WTC11 (cell line): ENCODE measurements around the gene BRSK2. TPM values are rescaled to one million over a fixed set of nuclear protein-coding genes. Genes with fewer than 3 reads are reported as not detected.

Experiments
- ATAC-seq: fragments of 200-7000 bp; cut with Tn5 transposase; 2 replicates; pipeline ENCODE4 v1.10.0; 2021; ENCODE audit warnings: mild to moderate bottlenecking, moderate library complexity
- CTCF ChIA-PET: fragments of 300-600 bp; sonication (Branson Sonifier 250); formaldehyde crosslinking; loops from one replicate; lab custom pipeline; 2021; ENCODE audit warnings: antibody characterized with exemption; lab: Charles Lee
- POLR2A ChIA-PET: fragments of 350-600 bp; sonication (Branson Sonifier 250); formaldehyde crosslinking; loops from one replicate; lab custom pipeline; 2021; ENCODE audit warnings: antibody characterized with exemption; lab: Charles Lee
- DNase-seq: peaks from one replicate; pipeline ENCODE4 v3.0.0; 2021; ENCODE audit warnings: low spot score
- H3K27ac Mint-ChIP-seq: 2 replicates; pipeline ENCODE4 v1.8.0; 2021; ENCODE audit warnings: mixed read lengths
- H3K27me3 Mint-ChIP-seq: 2 replicates; pipeline ENCODE4 v1.8.0; 2021; ENCODE audit warnings: low read depth, mild to moderate bottlenecking, moderate library complexity, mixed read lengths
- H3K36me3 Mint-ChIP-seq: 2 replicates; pipeline ENCODE4 v1.8.0; 2021; ENCODE audit warnings: mixed read lengths
- H3K4me1 Mint-ChIP-seq: 2 replicates; pipeline ENCODE4 v1.8.0; 2022; ENCODE audit warnings: mixed read lengths
- H3K4me3 Mint-ChIP-seq: 2 replicates; pipeline ENCODE4 v1.8.0; 2021; ENCODE audit warnings: mild to moderate bottlenecking, moderate library complexity, mixed read lengths
- H3K9me3 Mint-ChIP-seq: 2 replicates; pipeline ENCODE4 v1.8.0; 2021; ENCODE audit warnings: mixed read lengths
- FOXK1 ChIP-seq: sonication (generic); formaldehyde crosslinking; IDR thresholded peaks from 2 replicates; pipeline ENCODE4 v1.8.0; 2022; ENCODE audit warnings: mild to moderate bottlenecking, moderate library complexity, missing genetic modification reagents
- FOXP1 ChIP-seq: sonication (generic); formaldehyde crosslinking; IDR thresholded peaks from 2 replicates; pipeline ENCODE4 v1.8.0; 2022; ENCODE audit warnings: missing genetic modification reagents, mild to moderate bottlenecking, moderate library complexity, borderline replicate concordance
- GABPB1 ChIP-seq: sonication (generic); formaldehyde crosslinking; IDR thresholded peaks from 2 replicates; pipeline ENCODE4 v1.8.1; 2023; ENCODE audit warnings: mild to moderate bottlenecking, missing genetic modification reagents
- GRHL2 ChIP-seq: fragments of 250-450 bp; sonication (Bioruptor Pico); IDR thresholded peaks from 2 replicates; pipeline ENCODE4 v1.8.0; 2022; ENCODE audit warnings: mild to moderate bottlenecking, moderate library complexity; ENCODE audit not compliant: insufficient replicate concordance, severe bottlenecking
- GTF2I ChIP-seq: fragments of 250-450 bp; sonication (Bioruptor Pico); conservative IDR thresholded peaks from 2 replicates; pipeline ENCODE4 v1.4.0; 2021; ENCODE audit warnings: mild to moderate bottlenecking
- NFYB ChIP-seq: sonication (generic); formaldehyde crosslinking; conservative IDR thresholded peaks from 2 replicates; pipeline ENCODE4 v1.8.0; 2022; ENCODE audit warnings: low read depth, missing genetic modification reagents
- NR1H2 ChIP-seq: sonication (generic); formaldehyde crosslinking; IDR thresholded peaks from 2 replicates; pipeline ENCODE4 v1.9.0; 2021; ENCODE audit warnings: mild to moderate bottlenecking, moderate library complexity, missing genetic modification reagents
- OVOL2 ChIP-seq: fragments of 250-450 bp; sonication (Bioruptor Pico); IDR thresholded peaks from 2 replicates; pipeline ENCODE4 v1.9.0; 2021; ENCODE audit warnings: mild to moderate bottlenecking, borderline replicate concordance
- RELA ChIP-seq: sonication (generic); formaldehyde crosslinking; IDR thresholded peaks from 2 replicates; pipeline ENCODE4 v1.8.1; 2022; ENCODE audit warnings: missing genetic modification reagents, mild to moderate bottlenecking, borderline replicate concordance
- SMAD4 ChIP-seq: sonication (generic); formaldehyde crosslinking; IDR thresholded peaks from 2 replicates; pipeline ENCODE4 v1.8.0; 2022; ENCODE audit warnings: mild to moderate bottlenecking, missing genetic modification reagents
- ZBTB43 ChIP-seq: sonication (generic); formaldehyde crosslinking; IDR thresholded peaks from 2 replicates; pipeline ENCODE4 v1.8.1; 2023; ENCODE audit warnings: mild to moderate bottlenecking, missing genetic modification reagents
- ZMAT4 ChIP-seq: fragments of 250-450 bp; sonication (Bioruptor Pico); IDR thresholded peaks from 2 replicates; pipeline ENCODE4 v1.9.0; 2021; ENCODE audit warnings: mild to moderate bottlenecking
- ZNF263 ChIP-seq: sonication (generic); formaldehyde crosslinking; IDR thresholded peaks from 2 replicates; pipeline ENCODE4 v1.8.1; 2022; ENCODE audit warnings: low read depth, mild to moderate bottlenecking, moderate library complexity, missing genetic modification reagents
- ZNF317 ChIP-seq: sonication (generic); formaldehyde crosslinking; IDR thresholded peaks from 2 replicates; pipeline ENCODE4 v1.8.1; 2023; ENCODE audit warnings: low read depth, mild to moderate bottlenecking, moderate library complexity, missing genetic modification reagents, borderline replicate concordance
- ZNF423 ChIP-seq: fragments of 250-450 bp; sonication (Bioruptor Pico); IDR thresholded peaks from 2 replicates; pipeline ENCODE4 v2.1.2; 2022; ENCODE audit warnings: mild to moderate bottlenecking, moderate library complexity
- ZNF425 ChIP-seq: fragments of 250-450 bp; sonication (Bioruptor Pico); conservative IDR thresholded peaks from 2 replicates; pipeline ENCODE4 v1.9.0; 2021; ENCODE audit warnings: mild to moderate bottlenecking
- ZNF512 ChIP-seq: sonication (generic); formaldehyde crosslinking; IDR thresholded peaks from 2 replicates; pipeline ENCODE4 v1.8.1; 2022; ENCODE audit warnings: missing genetic modification reagents, borderline replicate concordance
- total RNA-seq: library from RNA; stranded (reverse); gene quantifications from 3 replicates; pipeline ENCODE4 v1.2.3, GENCODE V29; 2021
- TF ChIP-seq, protein P1 (sequence below): sonication (generic); formaldehyde crosslinking; IDR thresholded peaks from 2 replicates; pipeline ENCODE4 v1.8.1; 2022; ENCODE audit warnings: low read depth, mild to moderate bottlenecking, moderate library complexity, missing genetic modification reagents, borderline replicate concordance
- TF ChIP-seq, protein P2 (sequence below): sonication (generic); formaldehyde crosslinking; IDR thresholded peaks from 2 replicates; pipeline ENCODE4 v1.8.0; 2022; ENCODE audit warnings: missing genetic modification reagents
- TF ChIP-seq, protein P3 (sequence below): sonication (generic); formaldehyde crosslinking; IDR thresholded peaks from 2 replicates; pipeline ENCODE4 v1.8.0; 2023; ENCODE audit warnings: missing genetic modification reagents

Gene BRSK2
- total RNA-seq, 1 experiment from 2014 or later = 34.5 TPM

DNA sequence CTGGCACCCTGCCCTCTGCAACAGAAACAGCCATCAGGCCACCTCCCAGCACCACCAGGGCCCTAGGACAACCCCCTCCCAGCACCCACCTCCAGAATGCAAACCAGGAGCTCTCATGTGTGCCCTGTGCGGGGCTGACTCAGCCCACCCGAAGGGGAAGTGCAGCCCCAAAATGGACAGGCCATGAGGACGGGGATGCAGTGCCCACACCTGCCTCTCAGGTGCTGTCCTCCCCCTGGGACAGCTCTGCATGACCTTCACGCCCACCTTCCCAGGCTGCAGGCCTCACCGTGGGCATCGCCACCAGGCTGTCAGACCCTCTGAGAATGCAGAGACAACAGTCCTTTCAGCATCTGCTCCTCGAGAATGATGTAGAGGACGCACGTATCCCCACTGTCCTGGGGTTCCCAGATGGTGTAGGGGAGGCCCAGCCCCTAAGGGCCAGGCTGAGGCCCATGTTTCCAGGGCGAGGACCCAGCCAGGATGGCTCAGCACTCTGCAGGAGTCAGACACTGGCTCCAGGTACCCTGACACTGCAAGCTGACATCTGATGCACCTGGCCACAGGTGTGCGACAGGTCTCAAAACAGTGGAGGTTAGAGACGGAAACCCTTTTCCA is 83.4 kb downstream of the BRSK2 start:
- Mint-ChIP-seq H3K9me3 (no peaks in the 10 kb centered on the region), H3K4me3 (no peak overlapping the region), H3K36me3 (no peaks in the 10 kb centered on the region), H3K4me1 (no peaks in the 10 kb centered on the region), H3K27ac (no peak overlapping the region), H3K27me3 (no peaks in the 10 kb centered on the region; the same call in 1 of the 2 replicates)
- TF ChIP-seq ZNF423 (CRISPR knock-in tag) = no peak
- no peak for TF ChIP-seq ZNF263 (CRISPR knock-in tag)
- TF ChIP-seq NR1H2 = no peak
- TF ChIP-seq GABPB1 (CRISPR knock-in tag) = no peak
- TF ChIP-seq ZBTB43 (CRISPR knock-in tag) = no peak
- no peak for TF ChIP-seq GRHL2 (CRISPR knock-in tag)
- TF ChIP-seq, protein P1, sequence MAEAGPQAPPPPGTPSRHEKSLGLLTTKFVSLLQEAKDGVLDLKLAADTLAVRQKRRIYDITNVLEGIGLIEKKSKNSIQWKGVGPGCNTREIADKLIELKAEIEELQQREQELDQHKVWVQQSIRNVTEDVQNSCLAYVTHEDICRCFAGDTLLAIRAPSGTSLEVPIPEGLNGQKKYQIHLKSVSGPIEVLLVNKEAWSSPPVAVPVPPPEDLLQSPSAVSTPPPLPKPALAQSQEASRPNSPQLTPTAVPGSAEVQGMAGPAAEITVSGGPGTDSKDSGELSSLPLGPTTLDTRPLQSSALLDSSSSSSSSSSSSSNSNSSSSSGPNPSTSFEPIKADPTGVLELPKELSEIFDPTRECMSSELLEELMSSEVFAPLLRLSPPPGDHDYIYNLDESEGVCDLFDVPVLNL (CRISPR knock-in tag) = no peak
- no peak for TF ChIP-seq NFYB (CRISPR knock-in tag)
- TF ChIP-seq, protein P2, sequence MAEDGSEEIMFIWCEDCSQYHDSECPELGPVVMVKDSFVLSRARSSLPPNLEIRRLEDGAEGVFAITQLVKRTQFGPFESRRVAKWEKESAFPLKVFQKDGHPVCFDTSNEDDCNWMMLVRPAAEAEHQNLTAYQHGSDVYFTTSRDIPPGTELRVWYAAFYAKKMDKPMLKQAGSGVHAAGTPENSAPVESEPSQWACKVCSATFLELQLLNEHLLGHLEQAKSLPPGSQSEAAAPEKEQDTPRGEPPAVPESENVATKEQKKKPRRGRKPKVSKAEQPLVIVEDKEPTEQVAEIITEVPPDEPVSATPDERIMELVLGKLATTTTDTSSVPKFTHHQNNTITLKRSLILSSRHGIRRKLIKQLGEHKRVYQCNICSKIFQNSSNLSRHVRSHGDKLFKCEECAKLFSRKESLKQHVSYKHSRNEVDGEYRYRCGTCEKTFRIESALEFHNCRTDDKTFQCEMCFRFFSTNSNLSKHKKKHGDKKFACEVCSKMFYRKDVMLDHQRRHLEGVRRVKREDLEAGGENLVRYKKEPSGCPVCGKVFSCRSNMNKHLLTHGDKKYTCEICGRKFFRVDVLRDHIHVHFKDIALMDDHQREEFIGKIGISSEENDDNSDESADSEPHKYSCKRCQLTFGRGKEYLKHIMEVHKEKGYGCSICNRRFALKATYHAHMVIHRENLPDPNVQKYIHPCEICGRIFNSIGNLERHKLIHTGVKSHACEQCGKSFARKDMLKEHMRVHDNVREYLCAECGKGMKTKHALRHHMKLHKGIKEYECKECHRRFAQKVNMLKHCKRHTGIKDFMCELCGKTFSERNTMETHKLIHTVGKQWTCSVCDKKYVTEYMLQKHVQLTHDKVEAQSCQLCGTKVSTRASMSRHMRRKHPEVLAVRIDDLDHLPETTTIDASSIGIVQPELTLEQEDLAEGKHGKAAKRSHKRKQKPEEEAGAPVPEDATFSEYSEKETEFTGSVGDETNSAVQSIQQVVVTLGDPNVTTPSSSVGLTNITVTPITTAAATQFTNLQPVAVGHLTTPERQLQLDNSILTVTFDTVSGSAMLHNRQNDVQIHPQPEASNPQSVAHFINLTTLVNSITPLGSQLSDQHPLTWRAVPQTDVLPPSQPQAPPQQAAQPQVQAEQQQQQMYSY = no peak
- TF ChIP-seq ZMAT4 (CRISPR knock-in tag) = no peak
- TF ChIP-seq, all 79 proteins: peak for 0
- ChIA-PET CTCF (no interaction called here), POLR2A (no interaction called here)
- no peak for DNase-seq
- no peak for ATAC-seq

DNA sequence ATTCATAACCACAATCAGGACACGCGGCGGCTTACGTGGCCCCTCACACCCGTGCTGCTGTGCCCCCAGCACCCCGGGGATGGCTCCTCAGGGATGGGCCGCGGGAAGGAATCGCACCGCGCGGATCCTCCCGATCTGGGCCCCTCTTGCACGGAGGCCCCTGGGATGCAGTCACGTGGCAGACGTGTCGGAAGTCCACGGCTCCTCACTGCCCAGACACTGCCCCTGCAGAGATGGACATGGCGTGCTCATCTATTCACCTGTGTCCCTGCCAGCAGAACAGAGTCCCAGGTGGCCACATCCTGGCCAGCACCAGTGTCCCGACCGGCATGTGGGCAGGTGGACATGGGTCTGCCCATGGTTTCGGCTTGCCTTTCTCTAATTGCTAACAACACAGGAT is 84.1 kb downstream of the BRSK2 start:
- no peaks in the 10 kb centered on the region for H3K9me3 Mint-ChIP-seq
- no peak overlapping the region for H3K4me3 Mint-ChIP-seq
- H3K27ac Mint-ChIP-seq = no peak overlapping the region
- CTCF ChIA-PET = interaction anchor here (1.3 kb wide), 1 partner anchor 32 kb away, joined by 3 read pairs; no protein-coding TSS in a partner anchor
- H3K4me1 Mint-ChIP-seq = no peaks in the 10 kb centered on the region
- no peaks in the 10 kb centered on the region for H3K36me3 Mint-ChIP-seq
- POLR2A ChIA-PET = no interaction called here
- H3K27me3 Mint-ChIP-seq = no peaks in the 10 kb centered on the region; the same call in 1 of the 2 replicates
- TF ChIP-seq ZNF425 (CRISPR knock-in tag) (no peak), OVOL2 (CRISPR knock-in tag) (no peak), ZNF317 (no peak), SMAD4 (CRISPR knock-in tag) (no peak), FOXK1 (CRISPR knock-in tag) (no peak), NR1H2 (no peak), ZNF512 (CRISPR knock-in tag) (no peak), GTF2I (CRISPR knock-in tag) (no peak), FOXP1 (no peak), RELA (CRISPR knock-in tag) (no peak)
- TF ChIP-seq, protein P3, sequence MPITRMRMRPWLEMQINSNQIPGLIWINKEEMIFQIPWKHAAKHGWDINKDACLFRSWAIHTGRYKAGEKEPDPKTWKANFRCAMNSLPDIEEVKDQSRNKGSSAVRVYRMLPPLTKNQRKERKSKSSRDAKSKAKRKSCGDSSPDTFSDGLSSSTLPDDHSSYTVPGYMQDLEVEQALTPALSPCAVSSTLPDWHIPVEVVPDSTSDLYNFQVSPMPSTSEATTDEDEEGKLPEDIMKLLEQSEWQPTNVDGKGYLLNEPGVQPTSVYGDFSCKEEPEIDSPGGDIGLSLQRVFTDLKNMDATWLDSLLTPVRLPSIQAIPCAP (CRISPR knock-in tag) = no peak
- TF ChIP-seq, protein P1 (CRISPR knock-in tag) = no peak
- TF ChIP-seq, all 79 proteins: peak for 0
- DNase-seq = no peak
- no peak for ATAC-seq
